Thyroid gland (tissue), 4 donors: Measurements from ENCODE around the gene ECD. TPM values are rescaled to one million over a fixed set of nuclear protein-coding genes. Genes with fewer than 3 reads are reported as not detected.

Experiments used
- DNase-seq, 2 donors: peaks; one replicate each; pipeline ENCODE4 v3.0.0-alpha.2; 2019
- H3K27ac ChIP-seq, 3 donors: fragments of 200-600 bp; sonication (generic); 1 replicate in 2 of 3; 2 replicates in 1 of 3; pipeline ENCODE4 v1.5.1; 2016 to 2019; ENCODE audit warnings: mild to moderate bottlenecking in 1 of 3, moderate library complexity in 1 of 3
- H3K27me3 ChIP-seq: fragments of 200-600 bp; sonication (generic); one replicate; pipeline ENCODE4 v1.5.1; 2019
- H3K36me3 ChIP-seq, 2 donors: fragments of 200-600 bp; sonication (generic); one replicate each; pipeline ENCODE4 v1.5.1; 2016 to 2019
- H3K4me1 ChIP-seq, 2 donors: fragments of 200-600 bp; sonication (generic); one replicate each; pipeline ENCODE4 v1.5.1; 2017 to 2019
- H3K4me3 ChIP-seq, 3 donors: fragments of 200-600 bp; sonication (generic); replicated peaks in 1 of 3; 1 replicate in 2 of 3; 2 replicates in 1 of 3; pipeline ENCODE4 v1.5.1; 2016; ENCODE audit warnings: mild to moderate bottlenecking in 1 of 3
- H3K9me3 ChIP-seq: fragments of 200-600 bp; sonication (generic); one replicate; pipeline ENCODE4 v1.5.1; 2017
- POLR2A ChIP-seq, 2 donors: fragments of 450-650 bp; IDR thresholded peaks; one replicate each; pipeline ENCODE4 v1.6.1; 2017; ENCODE audit warnings: antibody characterized with exemption in 2 of 2, mild to moderate bottlenecking in 2 of 2, moderate library complexity in 1 of 2
- WGBS, 2 donors: methylation state at CpG; one replicate each; pipeline ENCODE4 v1.1.5; 2017; 5-methylcytosine and 5-hydroxymethylcytosine counted together
- intact Hi-C: fragments of 100-400 bp; cut with DNase I; formaldehyde crosslinking; loops from one replicate; pipeline ENCODE4 v1.15.1; 2023
- total RNA-seq, 4 donors: library from RNA; depleted of rRNA; stranded (reverse); fragments of >200 nt; gene quantifications; one replicate each; pipeline ENCODE4 v1.2.3, GENCODE V29; 2016
- TF ChIP-seq, protein P1 (sequence below), 6 experiments: fragments of 200-600 bp in 3 of 6; fragments of 450-650 bp in 3 of 6; sonication (generic) in 3 of 6; IDR thresholded peaks; one replicate each; pipeline ENCODE4 v1.5.1; 2016 to 2019; ENCODE audit warnings: antibody characterized with exemption in 6 of 6, mild to moderate bottlenecking in 2 of 6, inconsistent platforms in 1 of 6, moderate library complexity in 1 of 6

Gene ECD
- 10 to 100 TPM; 31.3 to 44.4 (median 37.0) TPM for total RNA-seq

- H3K4me1 ChIP-seq, result peaks cover 12 to 24% of the 10 kb centered on the region in 2 donors
- intact Hi-C loops, result loop anchor here (10.0 kb wide), 1 partner anchor 577 kb away; the partner anchor contains the start of gene SEC24C
Measured at GRCh38 chr10:73167783-73168464, at the start of gene ECD, which contains the start of gene FAM149B1. TSS of gene ECD (minus strand) at chr10:73168008. CDS start at chr10:73163937, 4,071 bp downstream. TSS of gene FAM149B1 (plus strand) at chr10:73168119. CDS start at chr10:73168340, 221 bp downstream.

DNA sequence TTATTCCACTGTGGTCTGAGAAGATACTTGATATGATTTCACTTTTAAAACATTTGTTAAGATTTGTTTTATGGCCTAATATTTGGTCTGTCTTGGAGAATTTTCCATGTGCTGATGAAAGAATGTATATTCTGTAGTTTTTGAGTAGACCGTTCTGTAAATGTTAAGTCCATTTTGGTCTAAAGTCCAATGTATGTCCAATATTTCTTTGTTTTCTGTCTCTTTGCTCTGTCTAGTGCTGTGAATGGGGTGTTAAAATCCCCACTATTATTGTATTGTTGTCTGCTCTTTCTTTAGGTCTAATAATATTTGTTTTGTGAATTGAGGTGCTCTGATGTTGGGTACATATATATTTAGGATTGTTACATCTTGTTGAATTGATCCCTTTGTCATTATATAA is 47.9 kb upstream of the ECD start:
- Histone ChIP-seq H3K27me3 (no peaks in the 10 kb centered on the region), H3K4me1 (no peaks in the 10 kb centered on the region), H3K4me3 (no peak overlapping the region), H3K9me3 (no peaks in the 10 kb centered on the region), H3K36me3 (peaks cover 10 to 11% of the 10 kb centered on the region in 2 donors), H3K27ac (no peak overlapping the region)
- no peak for TF ChIP-seq POLR2A (IDR thresholded peaks at IDR 0.05)
- TF ChIP-seq, protein P1, sequence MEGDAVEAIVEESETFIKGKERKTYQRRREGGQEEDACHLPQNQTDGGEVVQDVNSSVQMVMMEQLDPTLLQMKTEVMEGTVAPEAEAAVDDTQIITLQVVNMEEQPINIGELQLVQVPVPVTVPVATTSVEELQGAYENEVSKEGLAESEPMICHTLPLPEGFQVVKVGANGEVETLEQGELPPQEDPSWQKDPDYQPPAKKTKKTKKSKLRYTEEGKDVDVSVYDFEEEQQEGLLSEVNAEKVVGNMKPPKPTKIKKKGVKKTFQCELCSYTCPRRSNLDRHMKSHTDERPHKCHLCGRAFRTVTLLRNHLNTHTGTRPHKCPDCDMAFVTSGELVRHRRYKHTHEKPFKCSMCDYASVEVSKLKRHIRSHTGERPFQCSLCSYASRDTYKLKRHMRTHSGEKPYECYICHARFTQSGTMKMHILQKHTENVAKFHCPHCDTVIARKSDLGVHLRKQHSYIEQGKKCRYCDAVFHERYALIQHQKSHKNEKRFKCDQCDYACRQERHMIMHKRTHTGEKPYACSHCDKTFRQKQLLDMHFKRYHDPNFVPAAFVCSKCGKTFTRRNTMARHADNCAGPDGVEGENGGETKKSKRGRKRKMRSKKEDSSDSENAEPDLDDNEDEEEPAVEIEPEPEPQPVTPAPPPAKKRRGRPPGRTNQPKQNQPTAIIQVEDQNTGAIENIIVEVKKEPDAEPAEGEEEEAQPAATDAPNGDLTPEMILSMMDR (IDR thresholded peaks at IDR 0.05), result no peak
- intact Hi-C loops, result no loop called here
- 94 to 96% methylated on average over 1 of the region's 1 CpG for WGBS, 2 donors
- DNase-seq, result no peak

More at GRCh38 chr10:73167783-73168464, at the start of gene ECD, which contains the start of gene FAM149B1:
- Histone ChIP-seq H3K27me3 (no peaks in the 10 kb centered on the region), H3K36me3 (no peaks in the 10 kb centered on the region), H3K27ac (peak within 1 kb of the TSS; percentile 89 to 93 (median 91)), H3K4me3 (peak within 1 kb of the TSS; percentile 58 to 94 (median 87)), H3K9me3 (no peaks in the 10 kb centered on the region)
- WGBS, 2 donors, result 0 to 1% methylated on average over 31 to 45 of the region's 49 CpGs
- TF ChIP-seq, protein P1 (IDR thresholded peaks at IDR 0.05), result peak in 3 of 6 experiments; percentile 16 to 44 (median 21)
- peak; percentile 45 to 92 for TF ChIP-seq POLR2A (IDR thresholded peaks at IDR 0.05)
- DNase-seq, result peak; percentile 92 to 95

DNA sequence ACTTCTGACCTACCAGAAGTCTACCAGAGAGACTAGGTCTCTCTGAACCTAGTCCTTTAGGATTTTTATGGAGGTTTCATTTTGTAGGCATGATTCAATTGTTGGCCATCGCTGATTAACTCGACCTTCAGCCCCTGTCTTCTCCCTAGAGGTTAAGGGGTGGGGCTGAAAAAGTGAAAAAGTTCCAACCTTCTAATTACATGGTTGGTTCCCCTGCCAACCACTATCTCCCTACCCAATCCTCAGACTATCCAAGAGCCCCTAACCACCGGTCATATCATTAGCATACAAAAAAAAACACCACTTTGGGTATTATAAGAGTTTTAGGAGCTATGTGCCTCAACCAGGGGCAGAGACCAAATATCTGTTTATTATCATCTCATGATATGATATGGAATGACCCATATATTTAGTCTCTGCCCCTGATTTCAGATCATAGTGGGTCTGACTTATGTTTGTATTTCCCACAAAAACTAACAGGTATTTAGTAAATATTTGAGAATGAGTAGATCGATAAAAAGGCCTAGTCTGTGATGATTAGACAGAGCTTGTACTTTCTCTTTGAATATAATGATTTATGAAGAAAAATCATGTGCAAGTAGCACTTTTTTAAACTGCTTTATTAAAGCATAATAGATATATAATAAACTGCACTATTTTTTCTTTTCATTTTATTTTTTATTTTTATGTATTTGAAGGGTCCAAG is 43.5 kb upstream of the ECD start:
- intact Hi-C loops, result no loop called here
- no peaks in the 10 kb centered on the region for H3K27me3 ChIP-seq
- DNase-seq, result no peak
- no peaks in the 10 kb centered on the region for H3K4me1 ChIP-seq
- no peak overlapping the region for H3K4me3 ChIP-seq
- TF ChIP-seq, protein P1 (IDR thresholded peaks at IDR 0.05), result no peak
- no peak for TF ChIP-seq POLR2A (IDR thresholded peaks at IDR 0.05)
- 94 to 95% methylated on average over 4 of the region's 4 CpGs for WGBS, 2 donors
- H3K9me3 ChIP-seq, result no peaks in the 10 kb centered on the region
- H3K36me3 ChIP-seq, result peaks cover 0 to 7% of the 10 kb centered on the region in 2 donors
- no peak overlapping the region for H3K27ac ChIP-seq

DNA sequence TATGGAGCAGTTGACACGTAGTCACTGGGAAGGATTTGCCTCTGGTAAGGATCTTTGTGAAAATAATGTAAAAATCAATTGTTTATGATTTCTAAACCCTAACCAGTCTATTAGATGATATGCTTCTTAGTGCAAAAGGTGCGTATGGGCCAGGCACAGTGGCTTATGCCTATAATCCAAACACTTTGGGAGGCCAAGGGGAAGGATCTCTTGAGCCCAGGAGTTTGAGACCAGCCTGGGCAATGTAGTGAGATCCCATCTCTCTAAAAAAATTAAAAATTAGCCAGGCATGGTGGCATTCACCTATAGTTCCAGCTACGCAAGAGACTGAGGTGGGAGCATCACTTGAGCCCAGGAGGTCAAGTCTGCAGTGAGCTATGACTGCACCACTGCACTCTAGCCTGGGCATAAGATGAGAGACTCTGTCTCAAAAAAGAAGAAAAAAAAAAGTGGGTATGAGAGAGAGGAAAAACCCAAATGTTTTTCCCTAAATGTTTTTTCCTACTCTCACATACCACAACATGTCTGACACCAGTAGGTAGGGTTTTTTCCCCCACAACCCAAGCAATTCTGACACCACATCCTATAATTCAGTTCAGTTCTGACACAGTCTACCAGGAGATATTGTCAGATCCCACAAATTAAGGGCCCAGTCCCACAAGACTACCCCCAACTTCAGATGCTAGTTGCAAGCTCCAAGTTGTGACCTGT is 42.7 kb upstream of the ECD start:
- H3K27me3 ChIP-seq, result no peaks in the 10 kb centered on the region
- no peak overlapping the region for H3K27ac ChIP-seq
- TF ChIP-seq, protein P1 (IDR thresholded peaks at IDR 0.05), result no peak
- TF ChIP-seq POLR2A (IDR thresholded peaks at IDR 0.05), result no peak
- intact Hi-C loops, result no loop called here
- DNase-seq, result no peak
- H3K4me3 ChIP-seq, result no peak overlapping the region
- H3K36me3 ChIP-seq, result peaks cover 0 to 6% of the 10 kb centered on the region in 2 donors
- H3K9me3 ChIP-seq, result no peaks in the 10 kb centered on the region
- H3K4me1 ChIP-seq, result no peaks in the 10 kb centered on the region
- 95 to 100% methylated on average over 3 of the region's 3 CpGs for whole genome bisulfite sequencing, 2 donors
